HG02642 (cell line): ENCODE data around the gene CD81.

Source experiments
- ATAC-seq: cut with Tn5 transposase; IDR thresholded peaks from one replicate; pipeline ENCODE4 v1.9.1; 2021; ENCODE audit warnings: mild to moderate bottlenecking; ENCODE audit not compliant: unreplicated experiment, poor library complexity

Gene CD81

DNA sequence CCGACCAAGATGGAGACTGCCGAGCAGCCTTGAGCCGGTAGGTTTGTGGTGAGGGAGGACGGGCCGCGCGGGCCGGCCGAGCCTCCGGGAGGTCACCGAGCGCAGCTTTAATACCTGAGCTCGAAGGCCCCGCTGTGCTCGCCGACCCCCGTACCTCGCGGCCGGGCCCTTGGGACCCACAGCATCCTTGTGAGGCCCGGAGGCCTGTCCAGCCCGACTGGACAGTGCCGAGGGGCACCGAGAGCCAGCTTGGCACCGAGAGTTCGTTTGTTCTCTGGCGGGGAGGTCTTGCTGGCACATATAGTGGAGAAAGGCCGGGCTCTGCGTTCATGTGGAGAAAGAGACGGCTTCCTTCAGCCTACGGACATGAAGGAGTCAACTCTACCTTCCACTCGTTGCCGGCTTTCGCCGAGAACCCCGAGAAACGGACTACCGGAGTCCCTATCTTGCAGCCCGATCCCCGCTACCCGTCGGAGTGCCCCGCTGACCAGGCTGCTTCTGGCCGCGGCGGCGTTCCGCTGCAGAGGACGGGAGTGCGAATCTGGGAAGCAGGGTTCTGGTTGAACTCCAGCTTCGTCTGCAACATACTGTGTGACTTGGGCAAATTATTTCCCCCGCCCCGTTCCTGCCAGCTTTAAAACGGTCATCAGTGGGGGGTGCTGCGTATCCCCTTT lies 23.8 kb downstream of the CD81 start:
- ATAC-seq, result peak; percentile 15

DNA sequence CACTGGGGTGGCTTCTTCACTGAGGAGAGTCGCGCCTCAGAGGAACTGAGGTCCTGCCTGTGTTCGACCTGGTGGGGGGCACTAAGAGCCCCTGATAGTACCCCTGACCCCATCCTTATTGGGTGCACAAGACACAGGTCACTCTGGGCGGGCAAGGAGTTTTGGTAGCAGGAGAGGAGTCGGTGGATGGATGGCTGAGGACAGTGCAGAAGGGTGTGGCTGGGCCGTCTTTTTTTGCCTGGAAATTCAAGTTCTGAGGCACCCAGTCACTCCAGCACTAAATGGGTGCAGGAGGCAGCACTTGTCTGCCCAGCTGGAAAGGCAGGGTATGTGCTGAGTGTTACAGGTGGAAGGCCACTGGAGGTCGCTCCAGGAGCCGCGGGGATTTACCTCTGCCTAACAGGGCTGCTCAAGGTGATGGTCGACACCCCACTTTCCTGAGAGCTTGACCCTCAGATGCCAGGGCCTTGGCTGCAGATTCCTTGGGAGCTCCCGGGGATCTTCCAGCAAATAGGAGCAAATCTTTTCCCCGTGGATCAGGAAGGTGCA lies 24.4 kb downstream of the CD81 start:
- ATAC-seq, result no peak

DNA sequence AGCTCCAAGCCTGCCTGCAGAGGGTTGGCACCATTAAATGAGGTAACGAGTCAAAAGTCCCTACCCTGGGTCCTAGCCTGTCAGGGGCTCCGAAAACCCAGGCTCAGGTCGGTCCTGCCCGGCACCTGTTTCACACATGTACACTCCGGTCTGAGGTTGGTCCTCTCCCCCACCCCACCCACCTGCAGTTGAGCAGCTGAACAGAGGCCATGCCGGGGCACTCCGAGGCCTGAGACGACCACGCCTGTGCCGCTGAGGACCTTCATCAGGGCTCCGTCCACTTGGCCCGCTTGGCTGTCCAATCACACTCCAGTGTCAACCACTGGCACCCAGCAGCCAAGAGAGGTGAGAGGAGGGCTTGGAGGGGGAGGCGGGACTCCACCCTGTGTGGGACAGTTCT lies 25.0 kb downstream of the CD81 start:
- no peak for ATAC-seq

DNA sequence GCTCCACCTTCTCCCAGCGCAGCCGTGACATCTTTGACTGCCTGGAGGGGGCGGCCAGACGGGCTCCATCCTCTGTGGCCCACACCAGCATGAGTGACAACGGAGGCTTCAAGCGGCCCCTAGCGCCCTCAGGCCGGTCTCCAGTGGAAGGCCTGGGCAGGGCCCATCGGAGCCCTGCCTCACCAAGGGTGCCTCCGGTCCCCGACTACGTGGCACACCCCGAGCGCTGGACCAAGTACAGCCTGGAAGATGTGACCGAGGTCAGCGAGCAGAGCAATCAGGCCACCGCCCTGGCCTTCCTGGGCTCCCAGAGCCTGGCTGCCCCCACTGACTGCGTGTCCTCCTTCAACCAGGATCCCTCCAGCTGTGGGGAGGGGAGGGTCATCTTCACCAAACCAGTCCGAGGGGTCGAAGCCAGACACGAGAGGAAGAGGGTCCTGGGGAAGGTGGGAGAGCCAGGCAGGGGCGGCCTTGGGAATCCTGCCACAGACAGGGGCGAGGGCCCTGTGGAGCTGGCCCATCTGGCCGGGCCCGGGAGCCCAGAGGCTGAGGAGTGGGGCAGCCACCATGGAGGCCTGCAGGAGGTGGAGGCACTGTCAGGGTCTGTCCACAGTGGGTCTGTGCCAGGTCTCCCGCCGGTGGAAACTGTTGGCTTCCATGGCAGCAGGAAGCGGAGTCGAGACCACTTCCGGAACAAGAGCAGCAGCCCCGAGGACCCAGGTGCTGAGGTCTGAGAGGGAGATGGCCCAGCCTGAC lies 26.0 kb downstream of the CD81 start:
- no peak for ATAC-seq

DNA sequence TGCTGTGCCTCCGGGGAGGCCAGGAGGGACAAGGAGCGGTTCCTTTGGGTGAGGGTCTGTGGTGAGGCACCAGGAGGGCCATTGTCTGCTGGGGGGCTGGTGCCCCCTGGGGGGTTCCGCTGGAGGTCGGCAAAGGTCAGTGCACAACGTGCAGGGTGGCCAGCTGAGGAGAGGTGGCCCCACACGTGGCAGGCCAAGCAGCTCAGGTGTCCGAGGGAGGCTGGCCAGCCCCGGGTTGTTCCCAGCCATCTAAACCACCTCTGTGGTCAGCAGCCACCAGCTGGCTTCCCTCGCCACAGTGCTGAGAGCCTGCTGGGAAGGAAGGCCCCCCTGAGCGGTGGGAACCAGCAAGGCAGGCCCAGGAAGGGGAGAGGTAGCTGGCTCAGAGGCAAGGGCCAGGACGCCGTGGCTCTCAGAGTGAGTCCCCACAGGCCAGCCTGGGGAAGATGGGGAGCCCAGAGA lies 27.7 kb downstream of the CD81 start:
- ATAC-seq, result no peak

DNA sequence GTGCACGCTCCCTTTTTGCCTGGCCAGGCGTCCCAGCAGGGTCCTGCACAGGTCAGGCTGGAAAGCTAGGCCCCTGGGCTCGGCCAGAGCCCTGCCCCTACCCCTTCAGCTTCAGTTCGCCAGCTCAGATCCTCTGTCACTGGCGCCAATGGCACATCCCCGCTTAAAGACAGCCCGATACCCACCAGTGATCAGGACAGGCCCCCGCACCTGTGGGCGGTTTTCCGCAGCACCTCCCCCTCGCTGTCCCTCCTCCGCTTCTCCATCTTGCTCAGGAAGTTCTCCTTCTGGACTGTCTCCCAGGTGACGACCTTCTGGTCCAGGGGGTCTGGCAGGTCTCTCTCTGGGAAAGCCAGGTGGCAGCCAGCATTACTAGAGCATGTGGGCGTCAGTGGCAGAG lies 29.3 kb downstream of the CD81 start:
- no peak for ATAC-seq

DNA sequence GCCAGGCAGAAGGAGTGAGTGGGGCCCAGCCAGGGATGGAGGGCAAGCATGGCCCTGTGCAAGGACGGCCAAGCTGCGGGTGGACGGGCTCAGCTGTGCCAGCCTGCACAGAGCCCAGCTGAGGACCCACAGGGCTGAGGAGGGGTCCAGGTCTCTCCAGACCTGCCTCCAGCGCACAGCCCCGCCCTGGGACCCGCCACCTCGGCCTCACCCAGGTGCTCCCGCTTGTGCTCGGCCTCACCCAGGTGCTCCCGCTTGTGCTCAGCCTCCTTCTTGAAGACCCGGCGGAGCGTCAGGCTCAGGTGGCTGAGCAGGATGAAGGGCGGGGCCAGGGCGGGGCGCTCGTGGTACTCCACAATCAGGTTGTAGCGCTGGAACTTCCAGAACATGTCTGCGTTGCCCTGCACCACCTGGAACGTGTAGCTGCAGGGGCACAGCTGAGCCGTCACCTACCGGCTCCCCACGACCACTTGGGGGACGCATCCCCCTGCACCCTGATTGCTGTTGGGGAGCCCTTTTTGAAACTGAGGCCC lies 29.8 kb downstream of the CD81 start:
- ATAC-seq, result no peak

DNA sequence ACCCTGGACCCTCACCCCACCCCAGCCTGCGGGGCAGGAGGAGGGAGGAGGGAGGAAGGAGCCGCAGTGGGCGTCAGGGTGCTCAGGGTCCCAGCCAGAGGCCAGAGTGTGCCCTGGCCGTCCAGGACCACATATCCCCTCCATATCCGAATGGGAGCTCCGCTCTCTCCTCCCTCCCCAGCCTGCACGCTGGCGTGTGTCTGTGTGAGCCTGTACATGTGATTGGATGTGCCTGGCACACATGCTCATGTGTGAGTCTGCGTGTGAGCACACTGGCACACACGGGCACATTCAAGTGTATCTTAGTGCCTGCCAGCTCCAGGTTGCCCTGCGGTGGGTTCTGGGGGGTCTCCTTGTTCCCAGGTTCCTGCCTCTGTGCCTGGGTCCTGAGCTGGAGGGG lies 31.6 kb downstream of the CD81 start:
- ATAC-seq, result no peak

DNA sequence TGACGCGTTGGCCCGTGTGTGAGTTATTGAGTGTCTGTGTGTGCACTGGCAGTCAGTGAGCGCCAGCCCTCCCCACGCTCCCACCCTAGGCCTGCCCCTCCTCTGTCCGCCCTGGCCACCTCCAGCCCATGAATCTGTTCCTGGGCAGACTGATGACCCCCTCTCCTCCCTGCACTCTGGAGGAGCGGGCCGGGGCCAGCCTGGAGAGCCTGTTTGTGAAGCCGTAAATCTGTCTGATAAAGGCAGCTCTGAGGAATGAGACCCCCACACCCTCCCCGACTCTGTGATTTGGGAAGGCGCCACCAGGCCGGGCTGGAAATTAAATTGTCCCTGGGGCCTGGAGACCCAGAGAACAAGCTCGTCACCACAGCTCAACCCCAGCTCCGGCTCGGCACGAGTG lies 32.0 kb downstream of the CD81 start:
- no peak for ATAC-seq

DNA sequence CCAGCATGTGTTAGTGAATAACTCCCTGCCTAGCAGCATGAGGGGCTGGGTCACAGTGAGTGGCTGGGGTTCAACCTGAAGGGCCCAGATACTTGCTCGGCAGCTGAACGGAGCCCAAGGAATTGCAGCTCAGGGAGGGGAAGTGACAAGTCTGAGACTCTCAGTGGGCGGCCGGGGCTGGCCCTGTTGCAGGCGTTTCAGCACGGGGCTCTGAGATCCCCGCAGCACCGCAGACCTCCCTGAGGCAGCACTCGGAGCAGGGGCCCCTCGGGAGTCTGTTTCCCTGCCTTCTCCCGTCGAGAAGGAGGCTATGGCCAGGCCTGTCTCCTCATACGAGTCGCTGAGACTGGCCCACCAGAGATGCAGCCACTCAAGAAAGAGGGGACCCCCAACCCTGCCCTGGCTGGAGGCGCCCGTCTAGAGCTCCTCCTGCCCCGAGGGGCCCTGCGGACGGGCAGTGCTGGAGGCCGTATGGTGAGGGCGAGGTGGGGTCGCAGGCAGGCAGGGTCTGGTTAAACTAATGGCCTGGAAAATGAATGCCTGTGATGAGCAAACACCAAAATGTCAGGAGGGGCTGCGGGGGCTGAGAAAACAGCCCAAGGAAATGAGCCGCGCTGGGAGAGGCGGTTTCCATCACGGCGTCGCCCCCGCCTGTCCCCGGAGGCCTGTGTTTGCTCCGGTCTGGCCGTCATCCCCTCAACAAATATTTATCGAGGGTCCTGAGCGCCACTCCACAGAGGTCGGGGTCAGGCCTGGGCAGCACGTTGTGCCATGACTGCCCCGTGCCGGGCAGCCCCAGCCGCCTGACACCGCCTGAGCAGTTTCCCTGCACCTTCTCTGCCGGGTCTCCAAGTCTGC lies 32.7 kb downstream of the CD81 start:
- no peak for ATAC-seq

DNA sequence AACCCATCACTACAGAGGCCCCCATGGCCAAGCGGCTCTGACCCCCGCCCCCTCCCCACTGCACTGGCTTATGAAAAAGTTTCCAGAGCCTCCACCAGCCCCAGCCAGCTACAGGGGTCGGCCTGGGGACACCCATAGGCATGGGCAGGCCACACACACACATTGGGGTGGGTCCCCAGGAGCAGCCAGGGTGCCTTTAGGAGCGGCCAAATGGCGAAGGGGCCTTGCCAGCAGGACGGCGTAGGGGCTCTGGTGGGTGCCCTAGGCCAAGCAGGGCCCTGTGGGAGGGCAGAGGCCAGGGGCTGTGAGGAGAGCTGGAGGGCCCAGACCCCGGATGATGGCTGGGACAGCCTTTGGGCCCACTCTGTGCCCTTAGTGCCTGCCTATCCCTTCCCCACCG lies 33.5 kb downstream of the CD81 start:
- no peak for ATAC-seq

DNA sequence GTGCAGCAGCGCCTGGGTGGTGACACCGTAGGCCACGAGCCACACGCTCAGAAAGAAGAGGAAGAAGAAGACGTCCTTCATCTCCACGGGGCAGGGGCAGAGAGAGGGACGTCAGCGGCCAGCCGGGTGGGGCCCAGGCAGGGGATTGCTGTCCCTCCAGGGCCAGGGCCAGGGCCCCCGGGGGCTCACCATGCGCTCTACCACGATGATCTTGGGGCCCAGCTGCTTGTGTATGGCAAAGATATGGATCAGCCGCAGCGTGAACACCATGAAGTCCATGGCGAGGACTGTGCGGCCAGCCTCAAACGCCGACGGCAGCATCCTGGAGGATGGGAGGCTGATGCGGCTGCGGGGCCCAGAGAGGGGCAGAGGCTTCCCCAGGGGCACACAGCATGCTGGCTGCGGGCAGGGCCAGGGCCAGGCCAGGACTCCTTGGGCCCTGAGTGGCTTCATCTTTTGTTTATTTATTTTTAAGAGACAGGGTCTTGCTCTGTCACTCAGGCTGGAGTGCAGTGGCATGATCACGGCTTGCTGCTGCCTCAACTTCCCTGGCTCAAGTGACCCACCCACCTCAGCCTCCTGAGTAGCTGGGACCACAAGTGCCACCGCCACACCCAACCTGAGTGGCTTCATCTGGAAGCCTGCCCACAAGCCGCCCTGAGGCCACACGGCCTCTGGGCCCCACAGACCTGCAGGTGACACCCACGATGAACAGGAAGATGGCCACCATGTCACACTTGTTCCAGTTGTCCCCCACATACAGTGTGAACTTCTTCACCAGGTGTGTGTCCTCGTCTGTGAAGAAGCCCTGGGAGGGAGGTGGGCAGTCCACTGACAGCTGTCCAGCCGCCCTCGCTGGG lies 34.6 kb downstream of the CD81 start:
- no peak for ATAC-seq

DNA sequence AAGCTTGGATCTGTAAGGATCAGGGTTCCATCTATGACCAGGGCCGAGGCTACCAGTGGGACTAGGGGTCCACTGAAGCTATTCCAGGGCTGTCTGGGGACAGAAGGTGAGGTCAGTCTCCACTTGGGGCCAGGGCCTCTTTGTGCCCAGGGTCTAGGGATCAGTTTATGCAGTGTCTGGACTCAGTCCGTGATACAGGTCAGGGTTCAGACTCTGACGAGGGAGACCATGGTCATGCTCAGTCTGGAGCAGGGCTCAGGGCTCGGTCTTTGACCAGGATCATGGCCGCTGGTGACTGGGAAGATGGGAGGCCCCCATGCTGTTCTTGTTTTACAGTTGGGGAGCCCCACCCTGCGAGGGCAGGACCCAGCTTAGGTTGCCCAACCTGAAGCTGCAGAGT lies 35.2 kb downstream of the CD81 start:
- no peak for ATAC-seq

DNA sequence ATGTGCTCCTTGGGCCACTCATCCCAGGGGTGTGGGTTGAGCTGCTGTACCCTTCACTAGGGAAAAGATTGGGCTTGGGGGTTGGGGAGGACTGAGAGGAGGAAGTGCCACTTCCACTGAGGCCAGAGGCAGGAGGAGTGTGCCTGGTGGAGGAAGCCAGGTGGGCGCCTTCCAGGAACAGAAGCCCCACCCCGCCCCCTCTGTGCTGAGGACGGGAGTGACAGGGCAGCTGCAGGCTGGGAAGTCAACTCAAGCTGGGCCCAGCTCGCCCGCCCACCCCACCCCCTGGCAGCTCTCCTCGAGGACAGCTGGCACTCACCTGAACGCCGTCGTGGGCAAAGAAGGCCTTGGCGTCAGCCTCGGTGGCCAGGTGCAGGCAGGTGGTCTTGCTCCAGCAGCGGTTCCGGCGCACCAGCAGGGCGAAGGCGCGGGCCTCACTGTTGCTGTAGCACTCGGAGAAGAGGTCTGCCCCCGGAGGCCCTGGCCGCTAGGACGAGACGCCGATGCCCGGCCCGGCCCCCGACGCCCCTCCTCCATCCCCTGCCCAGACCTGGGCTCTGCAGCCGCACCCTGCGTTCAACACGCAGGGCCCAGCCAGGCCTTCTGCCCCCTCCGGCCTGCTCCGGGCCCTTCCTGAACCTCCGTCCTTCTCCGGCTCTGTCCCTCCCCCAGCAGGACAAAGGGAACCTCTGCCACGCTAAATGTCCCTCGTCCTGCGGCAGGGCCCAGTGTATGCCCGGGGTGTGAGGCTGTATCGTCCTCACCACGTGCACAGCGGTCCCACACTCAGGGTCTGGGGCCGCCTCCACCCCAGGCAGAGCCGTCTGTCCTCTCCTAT lies 36.9 kb downstream of the CD81 start:
- no peak for ATAC-seq

DNA sequence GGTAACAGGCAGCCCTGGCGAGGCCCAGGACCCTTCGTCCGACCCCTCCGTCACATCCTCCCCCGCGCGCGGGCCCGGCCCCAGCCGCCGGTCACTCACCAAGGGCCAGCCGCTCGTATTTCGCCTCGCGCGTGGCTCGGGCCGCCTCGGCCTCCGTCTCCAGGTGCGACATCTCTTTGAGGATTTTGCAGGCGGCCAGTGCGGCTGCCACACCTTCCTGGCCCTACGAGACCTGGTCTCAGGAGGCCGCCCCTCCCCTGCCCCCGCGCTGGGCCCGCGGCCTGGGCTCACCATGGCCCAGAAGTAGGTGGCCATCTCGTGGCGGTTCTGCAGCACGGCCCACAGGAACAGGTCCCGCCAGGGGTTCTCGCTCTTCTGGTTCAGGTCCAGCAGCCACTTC lies 37.5 kb downstream of the CD81 start:
- ATAC-seq, result no peak

DNA sequence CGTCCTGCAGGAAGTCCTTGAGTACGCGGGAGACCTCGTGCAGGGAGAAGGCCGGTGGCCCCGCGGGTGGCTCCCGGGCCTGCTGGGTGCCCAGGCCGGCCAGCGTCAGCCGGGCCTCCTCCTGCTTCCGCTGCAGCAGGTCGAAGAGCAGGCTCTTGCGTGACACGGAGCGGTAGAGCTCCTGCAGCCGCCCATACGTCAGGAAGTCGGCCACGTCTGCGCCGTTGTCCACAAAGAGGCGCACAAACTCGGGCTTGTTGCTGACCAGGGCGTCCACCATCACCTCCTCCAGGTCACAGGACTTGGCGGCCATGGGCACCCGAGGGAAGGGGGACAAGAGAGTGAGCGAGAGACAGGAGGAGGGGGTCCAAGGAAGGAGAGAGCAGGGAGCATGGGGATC lies 38.1 kb downstream of the CD81 start:
- no peak for ATAC-seq

DNA sequence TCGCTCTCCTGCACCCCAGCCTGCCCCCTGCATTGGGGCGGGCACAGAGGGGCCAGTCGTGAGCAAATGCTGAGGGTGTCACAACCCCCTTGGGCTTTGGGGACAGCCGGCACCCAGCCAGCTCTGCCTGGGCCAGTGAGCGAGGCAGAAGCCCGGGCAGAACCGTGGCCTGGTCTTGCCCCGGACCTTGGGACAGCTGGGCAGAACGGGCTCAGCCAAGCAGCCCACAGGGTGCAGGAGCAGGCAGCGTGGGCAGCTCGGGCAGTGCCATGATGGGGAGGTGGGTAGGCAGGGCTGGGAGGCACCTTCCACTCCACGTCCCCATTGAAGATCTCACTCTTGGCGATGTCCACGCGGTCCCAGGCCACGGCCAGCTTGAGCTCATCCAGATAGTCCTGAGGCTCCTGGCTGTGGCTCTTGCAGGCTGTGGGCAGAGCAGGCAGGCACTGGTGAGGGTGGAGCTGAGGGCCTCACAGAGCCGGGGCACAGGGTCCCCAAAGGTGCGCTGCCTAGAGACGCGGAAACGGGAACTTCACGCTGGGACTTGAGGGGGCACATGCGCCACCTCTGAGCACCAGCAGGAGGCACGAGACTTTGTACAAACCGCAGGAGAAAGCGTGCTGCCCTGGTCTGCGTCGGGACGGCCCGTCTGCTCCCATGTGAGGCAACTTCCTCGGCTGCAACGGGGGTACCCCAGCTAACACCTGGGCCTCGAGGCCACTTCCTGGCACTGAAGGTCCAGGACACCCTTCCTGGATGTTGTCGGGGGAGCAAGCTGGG lies 38.7 kb downstream of the CD81 start:
- ATAC-seq, result no peak

DNA sequence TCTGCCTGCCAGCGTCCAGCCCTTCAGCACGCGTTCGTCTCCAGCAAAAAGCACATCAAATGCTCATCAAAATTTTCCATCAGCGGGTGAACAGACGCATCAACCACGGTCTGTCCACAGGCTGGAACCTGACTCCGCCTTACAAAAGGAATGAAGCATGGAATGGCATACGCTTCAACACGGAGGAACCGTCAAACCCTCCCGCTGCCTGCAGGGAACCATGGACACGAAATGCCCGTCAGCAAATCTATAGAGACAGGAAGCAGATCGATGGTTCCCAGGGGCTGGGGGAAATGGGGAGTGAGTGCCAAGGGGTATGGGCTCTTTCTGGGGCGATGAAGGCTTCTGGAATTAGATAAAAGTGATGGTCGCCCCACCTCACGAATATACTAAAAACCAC lies 39.7 kb downstream of the CD81 start:
- no peak for ATAC-seq
